ENCODE data around the gene SORCS2. TPM values are rescaled to one million over a fixed set of nuclear protein-coding genes. Genes with fewer than 3 reads are reported as not detected.
"Not testable (repeated sequence)": the region's sequence is repeated elsewhere in the genome, so short reads cannot be mapped to it uniquely, and the experiment has no call there.

SORCS2 gene
- total RNA-seq, 1 donor from 2014 or later = 3.0 TPM

DNA sequence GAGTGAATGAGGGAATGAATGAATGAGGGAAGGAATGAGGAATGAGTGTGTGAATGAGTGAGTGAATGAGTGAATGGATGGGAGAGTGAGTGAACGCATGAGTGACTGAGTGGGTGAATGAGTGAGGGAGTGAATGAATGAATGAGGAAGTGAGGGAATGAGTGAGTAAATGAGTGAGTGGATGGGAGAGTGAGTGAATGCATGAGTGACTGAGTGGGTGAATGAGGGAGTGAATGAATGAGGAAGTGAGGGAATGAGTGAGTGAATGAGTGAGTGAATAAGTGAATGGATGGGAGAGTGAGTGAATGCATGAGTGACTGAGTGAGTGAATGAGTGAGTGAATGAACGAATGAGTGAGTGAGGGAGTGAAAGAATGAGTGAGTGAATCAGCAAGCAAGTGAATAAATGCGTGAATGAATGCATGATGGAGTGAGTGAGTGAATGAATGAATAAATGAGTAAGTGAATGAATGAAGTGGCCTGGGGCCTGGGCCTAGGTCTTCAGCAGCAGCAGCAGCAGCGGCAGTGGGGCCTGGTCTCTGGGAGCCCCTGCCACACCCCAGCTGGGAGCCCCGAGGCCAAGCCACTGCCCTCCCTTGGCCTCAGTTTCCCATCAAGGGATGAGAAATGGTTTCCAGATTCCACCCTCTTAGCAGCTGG, 258.6 kb downstream of the SORCS2 start:
- TF ChIP-seq, protein P1, sequence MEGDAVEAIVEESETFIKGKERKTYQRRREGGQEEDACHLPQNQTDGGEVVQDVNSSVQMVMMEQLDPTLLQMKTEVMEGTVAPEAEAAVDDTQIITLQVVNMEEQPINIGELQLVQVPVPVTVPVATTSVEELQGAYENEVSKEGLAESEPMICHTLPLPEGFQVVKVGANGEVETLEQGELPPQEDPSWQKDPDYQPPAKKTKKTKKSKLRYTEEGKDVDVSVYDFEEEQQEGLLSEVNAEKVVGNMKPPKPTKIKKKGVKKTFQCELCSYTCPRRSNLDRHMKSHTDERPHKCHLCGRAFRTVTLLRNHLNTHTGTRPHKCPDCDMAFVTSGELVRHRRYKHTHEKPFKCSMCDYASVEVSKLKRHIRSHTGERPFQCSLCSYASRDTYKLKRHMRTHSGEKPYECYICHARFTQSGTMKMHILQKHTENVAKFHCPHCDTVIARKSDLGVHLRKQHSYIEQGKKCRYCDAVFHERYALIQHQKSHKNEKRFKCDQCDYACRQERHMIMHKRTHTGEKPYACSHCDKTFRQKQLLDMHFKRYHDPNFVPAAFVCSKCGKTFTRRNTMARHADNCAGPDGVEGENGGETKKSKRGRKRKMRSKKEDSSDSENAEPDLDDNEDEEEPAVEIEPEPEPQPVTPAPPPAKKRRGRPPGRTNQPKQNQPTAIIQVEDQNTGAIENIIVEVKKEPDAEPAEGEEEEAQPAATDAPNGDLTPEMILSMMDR (IDR thresholded peaks at IDR 0.05) = no peak
- no peaks in the 10 kb centered on the region for H3K36me3 Mint-ChIP-seq (ENCODE audit: unreplicated experiment)
- no peaks in the 10 kb centered on the region for H3K4me1 Mint-ChIP-seq (ENCODE audit: unreplicated experiment)
- no peak for DNase-seq (ENCODE audit: extremely low spot score, unreplicated experiment)
- H3K9me3 Mint-ChIP-seq (ENCODE audit: unreplicated experiment) = no peaks in the 10 kb centered on the region
- H3K27me3 Mint-ChIP-seq (ENCODE audit: unreplicated experiment) = no peaks in the 10 kb centered on the region
- H3K27ac Mint-ChIP-seq (ENCODE audit: unreplicated experiment) = no peak overlapping the region
- no peak overlapping the region for H3K4me3 Mint-ChIP-seq (ENCODE audit: unreplicated experiment)

DNA sequence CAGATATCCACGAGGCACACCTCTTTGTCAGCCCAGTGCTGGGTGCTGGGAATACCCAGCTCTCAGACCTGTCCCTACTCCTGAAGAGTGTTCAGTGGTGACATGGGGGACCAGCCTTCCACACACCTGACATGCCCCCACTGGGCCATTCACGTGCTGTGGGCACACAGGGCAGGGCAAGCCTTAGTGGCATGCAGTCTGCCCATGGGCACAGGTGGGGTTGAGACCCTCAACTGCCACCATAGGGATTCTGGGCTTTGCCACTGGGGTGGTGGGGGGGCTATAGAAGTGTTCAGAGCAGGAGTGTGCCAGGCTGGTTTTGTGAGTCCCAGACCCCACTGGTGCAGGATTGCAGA, 259.1 kb downstream of the SORCS2 start:
- Mint-ChIP-seq H3K27me3 (ENCODE audit: unreplicated experiment) (no peaks in the 10 kb centered on the region), H3K4me3 (ENCODE audit: unreplicated experiment) (no peak overlapping the region), H3K36me3 (ENCODE audit: unreplicated experiment) (no peaks in the 10 kb centered on the region), H3K27ac (ENCODE audit: unreplicated experiment) (no peak overlapping the region), H3K4me1 (ENCODE audit: unreplicated experiment) (no peaks in the 10 kb centered on the region), H3K9me3 (ENCODE audit: unreplicated experiment) (no peaks in the 10 kb centered on the region)
- no peak for DNase-seq (ENCODE audit: extremely low spot score, unreplicated experiment)
- TF ChIP-seq, protein P1 (IDR thresholded peaks at IDR 0.05) = no peak

DNA sequence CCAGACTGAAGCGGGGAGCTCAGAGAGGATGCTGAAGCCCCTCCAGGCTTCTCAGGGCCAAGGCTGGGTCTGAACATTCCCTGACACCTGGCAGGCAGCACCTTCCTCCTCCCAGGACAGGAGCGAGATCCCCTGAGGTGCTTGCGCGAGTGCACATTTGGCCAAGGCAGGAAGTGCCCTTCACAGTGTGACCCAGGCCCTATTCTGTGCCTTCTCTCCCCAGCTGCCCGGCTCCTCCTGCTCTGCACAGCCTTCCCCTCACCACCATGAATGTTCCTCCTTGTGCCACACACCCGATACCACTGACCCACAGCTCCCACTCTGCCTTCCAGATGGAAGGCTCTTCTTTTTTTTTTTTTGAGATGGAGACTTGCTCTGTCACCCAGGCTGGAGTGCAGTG, 259.5 kb downstream of the SORCS2 start:
- Mint-ChIP-seq H3K4me3 (ENCODE audit: unreplicated experiment) (no peak overlapping the region), H3K27ac (ENCODE audit: unreplicated experiment) (no peak overlapping the region), H3K9me3 (ENCODE audit: unreplicated experiment) (no peaks in the 10 kb centered on the region), H3K36me3 (ENCODE audit: unreplicated experiment) (no peaks in the 10 kb centered on the region), H3K4me1 (ENCODE audit: unreplicated experiment) (no peaks in the 10 kb centered on the region), H3K27me3 (ENCODE audit: unreplicated experiment) (no peaks in the 10 kb centered on the region)
- no peak for DNase-seq (ENCODE audit: extremely low spot score, unreplicated experiment)
- TF ChIP-seq, protein P1 (IDR thresholded peaks at IDR 0.05) = no peak

DNA sequence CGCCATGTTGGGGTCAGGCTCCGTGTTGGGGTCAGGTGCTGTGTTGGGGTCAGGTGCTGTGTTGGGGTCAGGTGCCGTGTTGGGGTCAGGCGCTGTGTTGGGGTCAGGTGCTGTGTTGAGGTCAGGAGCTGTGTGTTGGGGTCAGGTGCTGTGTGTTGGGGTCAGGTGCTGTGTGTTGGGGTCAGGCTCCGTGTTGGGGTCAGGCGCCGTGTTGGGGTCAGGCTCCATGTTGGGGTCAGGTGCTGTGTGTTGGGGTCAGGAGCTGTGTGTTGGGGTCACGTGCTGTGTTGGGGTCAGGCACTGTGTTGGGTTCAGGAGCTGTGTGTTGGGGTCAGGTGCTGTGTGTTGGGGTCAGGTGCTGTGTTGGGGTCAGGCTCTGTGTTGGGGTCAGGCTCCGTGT, 260.5 kb downstream of the SORCS2 start:
- not testable (repeated sequence) for H3K4me1 Mint-ChIP-seq (ENCODE audit: unreplicated experiment); H3K36me3 Mint-ChIP-seq (ENCODE audit: unreplicated experiment); DNase-seq (ENCODE audit: extremely low spot score, unreplicated experiment); H3K9me3 Mint-ChIP-seq (ENCODE audit: unreplicated experiment); H3K27ac Mint-ChIP-seq (ENCODE audit: unreplicated experiment); H3K4me3 Mint-ChIP-seq (ENCODE audit: unreplicated experiment); H3K27me3 Mint-ChIP-seq (ENCODE audit: unreplicated experiment)

DNA sequence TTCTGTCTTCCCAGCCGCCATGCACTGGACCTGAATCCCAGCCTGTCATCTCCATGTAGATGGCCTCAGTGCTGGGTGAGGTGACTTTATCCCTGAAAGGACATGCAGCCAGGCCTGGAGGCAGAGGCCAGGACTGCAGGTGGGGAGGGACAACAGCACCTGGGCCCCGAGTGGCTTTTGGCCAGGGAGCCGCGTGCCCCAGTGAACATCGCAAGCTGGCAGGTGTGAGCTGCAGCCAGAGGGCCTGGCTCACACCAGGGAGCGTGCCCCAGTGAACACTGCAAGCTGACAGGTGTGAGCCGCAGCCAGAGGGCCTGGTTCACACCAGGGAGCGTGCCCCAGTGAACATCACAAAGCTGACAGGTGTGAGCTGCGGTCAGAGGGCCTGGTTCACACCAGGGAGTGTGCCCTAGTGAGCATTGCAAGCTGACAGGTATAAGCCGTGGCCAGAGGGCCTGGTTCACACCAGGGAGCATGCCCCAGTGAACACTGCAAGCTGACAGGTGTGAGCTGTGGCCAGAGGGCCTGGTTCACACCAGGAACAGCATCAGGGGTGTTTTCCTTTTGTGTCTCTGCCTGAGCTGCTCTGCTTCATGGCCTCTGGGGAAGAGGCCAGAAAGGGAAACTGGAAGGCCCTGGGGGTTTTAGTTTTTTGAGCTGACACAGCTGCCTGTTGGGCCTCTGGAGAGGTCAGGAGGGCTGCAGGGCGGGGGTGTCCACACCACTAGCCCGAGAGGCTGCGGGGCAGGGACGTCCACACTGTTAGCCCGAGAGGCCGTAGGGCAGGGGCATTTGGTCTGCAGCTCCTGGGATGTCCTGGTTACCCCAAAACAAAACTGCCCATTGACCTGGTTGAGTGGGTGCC, 265.1 kb downstream of the SORCS2 start:
- TF ChIP-seq, protein P1 (IDR thresholded peaks at IDR 0.05) = no peak
- Mint-ChIP-seq H3K9me3 (ENCODE audit: unreplicated experiment) (no peaks in the 10 kb centered on the region), H3K27me3 (ENCODE audit: unreplicated experiment) (peaks cover 5% of the 10 kb centered on the region), H3K36me3 (ENCODE audit: unreplicated experiment) (no peaks in the 10 kb centered on the region), H3K4me1 (ENCODE audit: unreplicated experiment) (no peaks in the 10 kb centered on the region), H3K27ac (ENCODE audit: unreplicated experiment) (no peak overlapping the region), H3K4me3 (ENCODE audit: unreplicated experiment) (no peak overlapping the region)
- DNase-seq (ENCODE audit: extremely low spot score, unreplicated experiment) = no peak
